Ishikawa (cell line): ENCODE results near the gene VEZF1.

ENCODE experiments used
- CEBPB ChIP-seq: IDR thresholded peaks from 2 replicates; pipeline ENCODE4 v1.6.1; 2012
- CREB1 ChIP-seq: IDR thresholded peaks from 2 replicates; pipeline ENCODE4 v1.6.1; 2012; ENCODE audit warnings: low read depth
- EGR1 ChIP-seq: IDR thresholded peaks from 2 replicates; pipeline ENCODE4 v1.6.1; 2012
- EP300 ChIP-seq: IDR thresholded peaks from 2 replicates; pipeline ENCODE4 v1.6.1; 2012; ENCODE audit warnings: borderline replicate concordance
- FOXM1 ChIP-seq: IDR thresholded peaks from 2 replicates; pipeline ENCODE4 v1.6.1; 2012; ENCODE audit warnings: low read depth, borderline replicate concordance
- MAX ChIP-seq: IDR thresholded peaks from 2 replicates; pipeline ENCODE4 v1.6.1; 2012
- NFIC ChIP-seq: IDR thresholded peaks from 2 replicates; pipeline ENCODE4 v1.6.1; 2012
- RAD21 ChIP-seq: IDR thresholded peaks from 2 replicates; pipeline ENCODE4 v1.6.1; 2012; ENCODE audit warnings: low read depth
- REST ChIP-seq: IDR thresholded peaks from 2 replicates; pipeline ENCODE4 v1.6.1; 2012; ENCODE audit warnings: low read depth, mild to moderate bottlenecking
- TAF1 ChIP-seq: IDR thresholded peaks from 2 replicates; pipeline ENCODE4 v1.6.1; 2012; ENCODE audit warnings: low read depth, mild to moderate bottlenecking
- TCF12 ChIP-seq: IDR thresholded peaks from 2 replicates; pipeline ENCODE4 v1.6.1; 2012; ENCODE audit warnings: low read depth
- TEAD4 ChIP-seq: IDR thresholded peaks from 2 replicates; pipeline ENCODE4 v1.6.1; 2012
- USF1 ChIP-seq: IDR thresholded peaks from 2 replicates; pipeline ENCODE4 v1.6.1; 2012
- YY1 ChIP-seq: IDR thresholded peaks from 2 replicates; pipeline ENCODE4 v1.6.1; 2012; ENCODE audit warnings: low read depth
- ZBTB7A ChIP-seq: IDR thresholded peaks from 2 replicates; pipeline ENCODE4 v1.6.1; 2012; ENCODE audit warnings: low read depth

VEZF1 gene

DNA sequence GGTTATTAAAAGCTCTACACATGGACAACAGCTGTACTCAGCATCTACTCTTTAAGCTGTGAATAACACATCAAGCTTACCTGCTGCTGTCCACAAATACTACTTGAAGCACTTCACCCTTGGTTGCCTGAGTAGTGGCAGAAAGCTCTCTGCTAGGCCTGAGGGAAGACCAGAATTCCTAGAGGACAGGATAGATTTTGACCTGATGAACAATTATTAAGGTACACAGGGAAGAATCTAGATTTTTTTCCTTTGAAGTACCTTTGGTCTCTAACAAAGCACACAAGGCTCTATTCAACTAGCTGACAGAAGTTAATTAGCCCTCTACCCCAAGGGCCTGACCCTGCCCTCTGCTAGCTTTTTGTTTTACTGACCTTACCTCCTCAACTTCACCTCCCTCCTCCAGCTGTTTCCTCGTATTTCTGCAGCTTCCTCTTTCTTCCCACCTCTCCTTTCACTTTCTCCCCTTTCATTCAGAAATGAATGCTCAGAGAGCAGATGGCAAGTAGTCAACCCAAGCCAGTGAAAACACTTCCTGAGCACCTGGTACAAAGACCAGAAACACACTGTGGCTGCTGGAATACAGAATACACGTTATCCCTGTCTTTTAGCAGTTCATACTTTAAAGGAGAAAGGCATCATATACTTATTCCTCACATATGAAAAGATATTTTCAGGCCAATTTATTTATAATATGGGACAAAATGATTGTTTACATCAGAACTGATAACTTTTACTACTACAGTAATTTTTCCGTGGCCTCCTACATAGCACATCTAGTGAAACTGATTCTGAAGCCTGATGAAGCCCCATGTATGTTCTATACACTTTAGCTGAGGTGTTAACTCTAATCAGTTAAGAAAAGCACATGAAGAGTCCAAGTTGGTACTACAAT, 5.7 kb upstream of the VEZF1 start:
- TF ChIP-seq YY1: no peak
- TF ChIP-seq TCF12: no peak
- no peak for TF ChIP-seq REST
- TF ChIP-seq MAX: no peak
- no peak for TF ChIP-seq NFIC
- TF ChIP-seq TEAD4: no peak
- TF ChIP-seq CEBPB: no peak
- no peak for TF ChIP-seq EP300
- TF ChIP-seq ZBTB7A: no peak
- no peak for TF ChIP-seq FOXM1
- no peak for TF ChIP-seq USF1
- no peak for TF ChIP-seq RAD21
- no peak for TF ChIP-seq TAF1
- TF ChIP-seq EGR1: no peak
- no peak for TF ChIP-seq CREB1

GRCh38 chr17:57991537-57991936, 3.5 kb upstream of the VEZF1 start:
- no peak for TF ChIP-seq USF1

GRCh38 chr17:57990037-57990436, 2.0 kb upstream of the VEZF1 start:
- no peak for TF ChIP-seq NFIC
- TF ChIP-seq FOXM1: no peak
- TF ChIP-seq USF1: no peak
- TF ChIP-seq EGR1: no peak

GRCh38 chr17:57988301-57989250, 522 bp upstream of the VEZF1 start:
- TF ChIP-seq EP300: no peak
- peak; percentile 63; the same call in 1 of the 2 replicates for TF ChIP-seq TCF12
- peak; percentile 76 for TF ChIP-seq YY1
- TF ChIP-seq ZBTB7A: no peak
- TF ChIP-seq USF1: no peak
- TF ChIP-seq RAD21: no peak
- 0 out of 2 replicates have a peak, but pooled peaks have one; percentile 7 for TF ChIP-seq TAF1
- no peak for TF ChIP-seq CREB1
- TF ChIP-seq FOXM1: no peak
- TF ChIP-seq MAX: no peak; the same call in 1 of the 2 replicates
- TF ChIP-seq CEBPB: no peak
- TF ChIP-seq REST: no peak
- TF ChIP-seq TEAD4: no peak; the same call in 1 of the 2 replicates
- no peak for TF ChIP-seq NFIC
